ENCODE measurements around the gene PLK2.

- TF ChIP-seq FOXA1 (IDR thresholded peaks at IDR 0.05) (no peak), ZNF384 (IDR thresholded peaks at IDR 0.05) (no peak), SP1 (IDR thresholded peaks at IDR 0.05) (no peak), TARDBP (IDR thresholded peaks at IDR 0.05) (no peak), BHLHE40 (IDR thresholded peaks at IDR 0.05; ENCODE audit: borderline replicate concordance) (no peak), ELF4 (IDR thresholded peaks at IDR 0.05) (no peak), PKNOX1 (IDR thresholded peaks at IDR 0.05) (no peak), ARNT (IDR thresholded peaks at IDR 0.05) (no peak), HDGF (IDR thresholded peaks at IDR 0.05; ENCODE audit: borderline replicate concordance) (no peak)
Measured at GRCh38 chr5:58469896-58470295, 10.0 kb upstream of the PLK2 start.
